HEK293 (cell line): ENCODE measurements around the gene RFPL2.

Source experiments
- CTCF ChIA-PET: fragments of 350-600 bp; formaldehyde crosslinking; extraction: SDS; loops from one replicate; lab custom pipeline; 2021; ENCODE audit warnings: antibody characterized with exemption; lab: Yijun Ruan, JAX
- POLR2A ChIA-PET: fragments of 300-600 bp; formaldehyde crosslinking; extraction: SDS; loops from one replicate; lab custom pipeline; 2020; ENCODE audit warnings: antibody characterized with exemption, inconsistent platforms; lab: Yijun Ruan, JAX
- H3K27ac ChIP-seq: fragments of 200-500 bp; sonication (Bioruptor generic); 2 replicates; pipeline ENCODE4 v1.5.1; 2014; ENCODE audit warnings: low read depth, low read length, control low read depth, inconsistent platforms; ENCODE audit errors: extremely low read depth
- H3K36me3 ChIP-seq, 2 experiments: fragments of 200-500 bp in 1 of 2; sonication (Bioruptor generic) in 1 of 2; 1 replicate in 1 of 2; 2 replicates in 1 of 2; pipeline ENCODE4 v1.5.1; 2014 to 2017; ENCODE audit warnings: inconsistent platforms in 2 of 2, low read length in 2 of 2; ENCODE audit not compliant: control insufficient read depth in 2 of 2, insufficient read depth in 1 of 2
- H3K4me1 ChIP-seq: fragments of 200-500 bp; sonication (Bioruptor generic); 2 replicates; pipeline ENCODE4 v1.5.1; 2014; ENCODE audit warnings: mild to moderate bottlenecking, low read length, inconsistent platforms; ENCODE audit not compliant: control insufficient read depth, insufficient read depth
- H3K4me3 ChIP-seq: 2 replicates; pipeline ENCODE4 v1.5.1; 2011; ENCODE audit warnings: low read depth, mild to moderate bottlenecking, control low read depth, low read length, moderate library complexity
- H3K9me3 ChIP-seq: fragments of 200-500 bp; sonication (Bioruptor generic); 2 replicates; pipeline ENCODE4 v1.5.1; 2014; ENCODE audit warnings: low read depth, low read length, inconsistent platforms; ENCODE audit not compliant: control insufficient read depth, insufficient read depth
- GLIS2 ChIP-seq: fragments of 450-650 bp; formaldehyde crosslinking; IDR thresholded peaks from 2 replicates; pipeline ENCODE4 v1.5.1; 2016; ENCODE audit warnings: missing biosample characterization, missing genetic modification characterization
- PRDM1 ChIP-seq: fragments of 450-650 bp; formaldehyde crosslinking; IDR thresholded peaks from 2 replicates; pipeline ENCODE4; 2016; ENCODE audit warnings: missing biosample characterization, missing genetic modification characterization
- PRDM6 ChIP-seq: fragments of 450-650 bp; formaldehyde crosslinking; IDR thresholded peaks from 2 replicates; pipeline ENCODE4 v1.5.1; 2017; ENCODE audit warnings: missing biosample characterization, missing genetic modification characterization
- REST ChIP-seq: fragments of 450-650 bp; formaldehyde crosslinking; IDR thresholded peaks from 2 replicates; pipeline ENCODE4 v1.5.1; 2016; ENCODE audit warnings: missing biosample characterization, missing genetic modification characterization
- ZBTB10 ChIP-seq: fragments of 450-650 bp; formaldehyde crosslinking; IDR thresholded peaks from 2 replicates; pipeline ENCODE4 v1.5.1; 2016; ENCODE audit warnings: missing biosample characterization, missing genetic modification characterization
- ZEB2 ChIP-seq: fragments of 450-650 bp; formaldehyde crosslinking; IDR thresholded peaks from 2 replicates; pipeline ENCODE4 v1.5.1; 2016; ENCODE audit warnings: missing biosample characterization, missing genetic modification characterization
- ZNF132 ChIP-seq: fragments of 450-650 bp; formaldehyde crosslinking; IDR thresholded peaks from 2 replicates; pipeline ENCODE4 v1.5.1; 2017; ENCODE audit warnings: missing biosample characterization, missing genetic modification characterization, borderline replicate concordance
- ZNF146 ChIP-seq: fragments of 450-650 bp; formaldehyde crosslinking; IDR thresholded peaks from 2 replicates; pipeline ENCODE4 v1.5.1; 2016; ENCODE audit warnings: missing biosample characterization, missing genetic modification characterization
- ZNF157 ChIP-seq: fragments of 450-650 bp; formaldehyde crosslinking; IDR thresholded peaks from 2 replicates; pipeline ENCODE4 v1.5.1; 2016; ENCODE audit warnings: missing biosample characterization, missing genetic modification characterization
- ZNF221 ChIP-seq: fragments of 450-650 bp; formaldehyde crosslinking; IDR thresholded peaks from 2 replicates; pipeline ENCODE4 v1.5.1; 2017; ENCODE audit warnings: missing biosample characterization, missing genetic modification characterization, borderline replicate concordance
- ZNF544 ChIP-seq: fragments of 450-650 bp; formaldehyde crosslinking; IDR thresholded peaks from 2 replicates; pipeline ENCODE4 v1.5.0; 2017; ENCODE audit warnings: missing biosample characterization, missing genetic modification characterization
- ZNF549 ChIP-seq: fragments of 450-650 bp; IDR thresholded peaks from 2 replicates; pipeline ENCODE4 v1.5.1; 2018; ENCODE audit warnings: missing biosample characterization, missing genetic modification characterization, mild to moderate bottlenecking, inconsistent platforms, moderate library complexity
- ZNF560 ChIP-seq: fragments of 450-650 bp; formaldehyde crosslinking; IDR thresholded peaks from 2 replicates; pipeline ENCODE4 v1.5.1; 2017; ENCODE audit warnings: missing biosample characterization, missing genetic modification characterization, borderline replicate concordance
- ZSCAN23 ChIP-seq: fragments of 450-650 bp; formaldehyde crosslinking; IDR thresholded peaks from 2 replicates; pipeline ENCODE4 v1.5.1; 2016; ENCODE audit warnings: missing biosample characterization, missing genetic modification characterization
- TF ChIP-seq, protein P1 (sequence below): sonication (generic); formaldehyde crosslinking; IDR thresholded peaks from 2 replicates; pipeline ENCODE4 v1.8.1; 2022; ENCODE audit warnings: mild to moderate bottlenecking, moderate library complexity, missing genetic modification reagents
- TF ChIP-seq, protein P2 (sequence below): fragments of 450-650 bp; formaldehyde crosslinking; IDR thresholded peaks from 2 replicates; pipeline ENCODE4 v1.5.1; 2016; ENCODE audit warnings: missing biosample characterization, missing genetic modification characterization
- TF ChIP-seq, protein P3 (sequence below): fragments of 450-650 bp; formaldehyde crosslinking; optimal IDR thresholded peaks from 2 replicates; pipeline ENCODE3; 2016; ENCODE audit warnings: missing biosample characterization, mild to moderate bottlenecking, missing genetic modification characterization

The RFPL2 gene

GRCh38 chr22:32177221-32177765 lies 27.6 kb downstream of the RFPL2 start (continued):
- no peak for TF ChIP-seq ZBTB10 (tag by site-specific recombination)
- no peak for TF ChIP-seq ZNF221 (tag by site-specific recombination)
- no peak for TF ChIP-seq PRDM6 (tag by site-specific recombination)
- TF ChIP-seq ZEB2 (tag by site-specific recombination), result no peak
- TF ChIP-seq ZNF544, result no peak
- TF ChIP-seq GLIS2, result no peak
- TF ChIP-seq ZSCAN23 (tag by site-specific recombination), result no peak
- TF ChIP-seq, protein P1, sequence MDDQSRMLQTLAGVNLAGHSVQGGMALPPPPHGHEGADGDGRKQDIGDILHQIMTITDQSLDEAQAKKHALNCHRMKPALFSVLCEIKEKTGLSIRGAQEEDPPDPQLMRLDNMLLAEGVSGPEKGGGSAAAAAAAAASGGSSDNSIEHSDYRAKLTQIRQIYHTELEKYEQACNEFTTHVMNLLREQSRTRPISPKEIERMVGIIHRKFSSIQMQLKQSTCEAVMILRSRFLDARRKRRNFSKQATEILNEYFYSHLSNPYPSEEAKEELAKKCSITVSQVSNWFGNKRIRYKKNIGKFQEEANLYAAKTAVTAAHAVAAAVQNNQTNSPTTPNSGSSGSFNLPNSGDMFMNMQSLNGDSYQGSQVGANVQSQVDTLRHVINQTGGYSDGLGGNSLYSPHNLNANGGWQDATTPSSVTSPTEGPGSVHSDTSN (CRISPR knock-in tag), result no peak
- no peak for TF ChIP-seq ZNF549 (tag by site-specific recombination)
- peak; percentile 89 for TF ChIP-seq REST
- TF ChIP-seq ZNF157 (tag by site-specific recombination), result peak; percentile 67
- no peak for TF ChIP-seq ZNF146 (tag by site-specific recombination)
- TF ChIP-seq PRDM1 (tag by site-specific recombination), result no peak
- no peak for TF ChIP-seq ZNF132 (tag by site-specific recombination)

- 0 out of 2 replicates have a peak, but pooled peaks have one; percentile 52 for TF ChIP-seq ZNF560 (tag by site-specific recombination)
- TF ChIP-seq, protein P2, sequence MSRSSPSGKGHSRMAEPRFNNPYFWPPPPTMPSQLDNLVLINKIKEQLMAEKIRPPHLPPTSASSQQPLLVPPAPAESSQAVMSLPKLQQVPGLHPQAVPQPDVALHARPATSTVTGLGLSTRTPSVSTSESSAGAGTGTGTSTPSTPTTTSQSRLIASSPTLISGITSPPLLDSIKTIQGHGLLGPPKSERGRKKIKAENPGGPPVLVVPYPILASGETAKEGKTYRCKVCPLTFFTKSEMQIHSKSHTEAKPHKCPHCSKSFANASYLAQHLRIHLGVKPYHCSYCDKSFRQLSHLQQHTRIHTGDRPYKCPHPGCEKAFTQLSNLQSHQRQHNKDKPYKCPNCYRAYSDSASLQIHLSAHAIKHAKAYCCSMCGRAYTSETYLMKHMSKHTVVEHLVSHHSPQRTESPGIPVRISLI (tag by site-specific recombination), result no peak
- TF ChIP-seq, protein P3, sequence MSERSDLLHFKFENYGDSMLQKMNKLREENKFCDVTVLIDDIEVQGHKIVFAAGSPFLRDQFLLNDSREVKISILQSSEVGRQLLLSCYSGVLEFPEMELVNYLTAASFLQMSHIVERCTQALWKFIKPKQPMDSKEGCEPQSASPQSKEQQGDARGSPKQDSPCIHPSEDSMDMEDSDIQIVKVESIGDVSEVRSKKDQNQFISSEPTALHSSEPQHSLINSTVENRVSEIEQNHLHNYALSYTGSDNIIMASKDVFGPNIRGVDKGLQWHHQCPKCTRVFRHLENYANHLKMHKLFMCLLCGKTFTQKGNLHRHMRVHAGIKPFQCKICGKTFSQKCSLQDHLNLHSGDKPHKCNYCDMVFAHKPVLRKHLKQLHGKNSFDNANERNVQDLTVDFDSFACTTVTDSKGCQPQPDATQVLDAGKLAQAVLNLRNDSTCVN (tag by site-specific recombination), result peak; percentile 8
- TF ChIP-seq, all 188 proteins: peak for 2
- Histone ChIP-seq H3K4me3 (no peak overlapping the region), H3K27ac (no peak overlapping the region), H3K36me3 (no peaks in the 10 kb centered on the region), H3K4me1 (no peaks in the 10 kb centered on the region), H3K9me3 (no peaks in the 10 kb centered on the region)
- POLR2A ChIA-PET, result no interaction called here
- CTCF ChIA-PET, result interaction anchor here (0.8 kb wide), 1 partner anchor 91 kb away, joined by 3 read pairs; no protein-coding TSS in a partner anchor
Observed at GRCh38 chr22:32175683-32176644, 28.9 kb downstream of the RFPL2 start.
